Transverse colon (tissue), 4 donors: ENCODE data around the gene SAPCD1.

ENCODE experiments used
- CTCF ChIP-seq, 5 experiments: fragments of 200-600 bp in 3 of 5; fragments of 450-650 bp in 2 of 5; sonication (generic) in 3 of 5; IDR thresholded peaks; 1 replicate in 2 of 5; 2 replicates in 3 of 5; pipeline ENCODE4 v1.5.1; 2016 to 2017; ENCODE audit warnings: antibody characterized with exemption in 5 of 5, inconsistent platforms in 3 of 5, mild to moderate bottlenecking in 2 of 5, moderate library complexity in 1 of 5
- EP300 ChIP-seq: sonication (generic); formaldehyde crosslinking; IDR thresholded peaks from one replicate; pipeline ENCODE4 v1.6.1; 2017; ENCODE audit warnings: antibody characterized with exemption, low read depth
- POLR2A ChIP-seq: fragments of 450-650 bp; IDR thresholded peaks from one replicate; pipeline ENCODE4 v1.6.1; 2016; ENCODE audit warnings: antibody characterized with exemption, mild to moderate bottlenecking, moderate library complexity
- POLR2AphosphoS5 ChIP-seq, 3 donors: sonication (generic); formaldehyde crosslinking; IDR thresholded peaks; one replicate each; pipeline ENCODE4 v1.6.1; 2016; ENCODE audit warnings: antibody characterized with exemption in 3 of 3

GRCh38 chr6:31767096-31767645 is 4.7 kb downstream of the SAPCD1 start:
- TF ChIP-seq CTCF (IDR thresholded peaks at IDR 0.05) (no peak), POLR2A (no peak), EP300 (no peak), POLR2AphosphoS5 (IDR thresholded peaks at IDR 0.05) (no peak)
